GM19099 (cell line): ENCODE results near the gene ANKRD31.

Source experiments
- POLR2A ChIP-seq: IDR thresholded peaks from 3 replicates; pipeline ENCODE4 v1.6.1; 2011; ENCODE audit warnings: low read depth; ENCODE audit not compliant: insufficient read length; ENCODE audit errors: extremely low read depth

The ANKRD31 gene

DNA sequence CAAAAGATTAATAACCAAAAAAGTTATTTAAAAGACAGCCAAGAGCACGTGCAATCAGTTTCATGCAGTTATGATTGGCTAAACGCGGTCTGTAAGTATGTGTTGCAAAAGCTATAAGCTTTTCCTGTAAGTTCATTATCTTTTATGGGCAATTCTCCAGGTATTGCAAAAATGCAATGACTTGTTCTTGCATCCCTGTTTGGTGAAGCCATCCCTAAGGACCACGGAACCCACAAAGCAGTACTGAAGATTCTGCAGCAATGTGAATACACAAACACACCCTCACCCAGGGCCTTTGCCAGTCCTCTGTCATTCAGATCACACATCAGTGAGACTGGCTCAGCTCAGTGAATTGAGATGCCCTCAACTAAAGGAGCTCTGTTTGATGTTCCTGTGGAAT lies 195.7 kb downstream of the ANKRD31 start:
- no peak for TF ChIP-seq POLR2A

DNA sequence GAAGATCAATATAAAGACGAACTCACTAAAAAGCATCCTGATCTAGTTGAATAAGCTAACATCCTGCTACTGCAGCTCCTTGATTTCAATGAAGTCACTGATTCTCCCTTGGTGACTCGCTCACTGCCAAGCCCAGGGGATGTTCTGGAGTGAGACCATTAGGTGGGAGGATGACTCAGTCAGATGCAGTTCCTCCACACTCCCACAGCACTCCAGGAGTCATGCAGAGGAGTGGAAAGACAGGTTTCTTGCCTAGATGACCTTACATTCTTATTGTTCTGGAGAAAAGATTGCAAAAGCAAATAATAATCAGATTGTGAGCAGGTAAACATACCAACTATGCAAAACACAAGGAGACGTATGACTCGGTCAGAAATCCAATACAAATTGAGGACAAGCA lies 199.6 kb downstream of the ANKRD31 start:
- no peak for TF ChIP-seq POLR2A

DNA sequence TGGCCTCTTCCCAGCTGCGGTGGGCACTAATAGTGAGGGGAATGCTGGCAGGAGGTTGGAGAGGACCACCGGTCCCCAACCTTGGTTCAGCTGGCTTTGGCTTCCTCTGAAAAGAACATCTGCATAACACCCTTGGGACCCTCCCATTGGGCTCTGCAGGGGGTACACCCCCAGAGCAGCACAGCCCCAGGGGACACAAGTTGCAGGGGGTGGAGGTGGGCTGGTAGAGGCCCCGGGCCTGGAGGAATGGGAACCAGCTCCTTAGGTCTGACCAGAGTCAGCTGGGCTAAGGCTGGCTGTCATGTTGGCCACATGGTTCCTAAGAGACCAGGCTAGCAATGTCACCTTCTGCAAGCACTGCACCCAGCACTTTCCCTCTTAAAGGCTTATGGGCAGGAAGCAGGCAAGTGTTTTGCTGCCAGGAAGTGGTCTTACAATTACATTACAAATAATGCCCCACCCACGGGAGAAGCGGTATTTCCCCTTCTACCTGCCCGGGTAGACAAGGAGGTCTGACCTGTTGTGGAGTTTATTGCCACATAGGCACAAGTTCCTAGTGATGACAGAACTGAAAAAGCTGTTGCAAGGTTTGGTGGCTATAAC lies 202.4 kb downstream of the ANKRD31 start:
- TF ChIP-seq POLR2A, result no peak

DNA sequence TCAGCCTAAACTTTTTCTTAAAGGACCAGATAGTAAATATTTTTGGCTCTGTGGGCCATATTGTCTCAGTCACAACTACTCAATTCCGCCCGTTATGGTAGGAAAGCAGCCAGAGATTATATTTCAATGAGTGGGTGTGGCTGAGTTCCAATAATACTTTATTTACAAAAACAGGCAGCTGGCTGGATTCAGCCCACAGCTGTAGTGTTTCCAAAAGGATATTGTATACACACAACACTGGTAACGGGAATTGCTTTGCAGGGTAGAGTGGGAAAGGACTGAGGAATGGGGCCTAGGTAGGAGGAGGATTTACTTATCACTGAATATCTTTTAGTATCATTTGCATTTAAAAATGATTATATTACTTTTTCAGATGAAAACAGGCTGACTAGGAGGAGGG lies 205.3 kb downstream of the ANKRD31 start:
- no peak for TF ChIP-seq POLR2A

DNA sequence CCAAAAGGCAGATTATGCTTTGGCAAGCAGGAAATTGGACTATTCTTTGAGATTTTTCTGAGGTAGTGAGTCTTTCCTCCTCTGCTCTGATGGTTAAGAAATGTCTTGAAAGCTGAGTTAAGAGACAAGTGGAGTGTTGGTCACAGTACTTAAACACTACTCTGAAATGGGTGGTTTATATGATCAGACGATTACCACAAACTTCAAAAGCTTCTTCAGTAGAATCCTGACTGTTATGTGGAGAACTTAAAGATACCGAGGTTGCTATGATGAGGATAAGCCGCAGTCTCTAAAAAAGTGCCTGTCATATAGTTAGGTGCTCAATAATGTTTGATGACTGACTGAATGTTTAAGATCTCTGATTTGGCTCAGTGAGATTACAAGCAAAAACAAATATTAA lies 208.6 kb downstream of the ANKRD31 start:
- TF ChIP-seq POLR2A, result no peak

DNA sequence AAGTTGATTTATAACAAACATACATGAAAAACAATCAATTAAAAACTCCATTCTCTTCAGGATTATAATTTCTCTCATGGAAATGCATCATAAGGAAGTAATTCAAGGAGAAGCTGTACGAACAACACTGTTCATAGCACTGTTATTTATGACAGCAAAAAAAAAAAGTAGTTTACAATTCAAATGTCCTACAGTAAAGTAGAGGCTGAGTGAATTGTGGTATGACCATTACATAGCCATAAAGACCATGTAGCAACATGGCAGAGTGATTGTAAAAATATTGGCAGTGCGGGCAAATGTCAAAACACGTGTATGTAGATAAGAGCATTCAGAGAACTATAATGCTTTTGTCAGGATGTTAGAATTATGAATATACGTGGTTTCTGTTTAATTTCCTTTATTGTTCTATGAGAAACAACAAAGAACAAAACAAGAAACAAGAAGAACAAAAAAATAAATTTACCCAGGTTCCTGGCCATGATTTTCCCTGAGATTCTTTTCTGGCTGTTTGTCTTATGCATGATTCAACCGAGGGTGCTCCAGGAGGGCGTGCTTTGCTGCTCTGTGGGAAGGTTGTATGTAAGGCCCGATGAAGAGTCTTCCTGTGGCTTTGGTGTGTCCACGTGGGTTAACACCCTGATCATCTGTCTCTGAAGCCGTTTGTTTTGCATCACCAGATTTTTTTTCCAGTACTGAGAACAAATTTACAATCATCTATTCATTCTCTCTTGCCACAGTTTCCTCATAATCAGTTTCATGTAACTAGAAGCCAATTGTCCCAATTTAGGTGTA lies 213.1 kb downstream of the ANKRD31 start:
- TF ChIP-seq POLR2A, result no peak

DNA sequence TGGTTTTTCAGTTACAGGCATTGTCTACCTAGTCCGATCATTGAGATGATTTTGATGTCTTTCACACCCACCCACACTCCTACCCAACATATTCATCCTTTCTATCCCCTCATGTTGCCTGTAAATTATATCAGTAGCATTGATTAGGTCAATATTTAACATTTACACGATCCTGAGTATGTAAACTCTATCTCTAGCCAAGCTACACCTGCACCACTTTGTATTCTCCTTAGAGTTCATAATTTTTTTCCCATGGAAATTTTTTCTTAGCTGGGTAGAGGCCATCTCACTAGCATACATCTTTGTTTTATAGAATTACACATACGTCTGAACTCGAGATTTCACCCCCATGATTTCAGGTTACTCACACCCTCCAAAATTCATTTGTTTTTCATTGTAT lies 214.9 kb downstream of the ANKRD31 start:
- no peak for TF ChIP-seq POLR2A

DNA sequence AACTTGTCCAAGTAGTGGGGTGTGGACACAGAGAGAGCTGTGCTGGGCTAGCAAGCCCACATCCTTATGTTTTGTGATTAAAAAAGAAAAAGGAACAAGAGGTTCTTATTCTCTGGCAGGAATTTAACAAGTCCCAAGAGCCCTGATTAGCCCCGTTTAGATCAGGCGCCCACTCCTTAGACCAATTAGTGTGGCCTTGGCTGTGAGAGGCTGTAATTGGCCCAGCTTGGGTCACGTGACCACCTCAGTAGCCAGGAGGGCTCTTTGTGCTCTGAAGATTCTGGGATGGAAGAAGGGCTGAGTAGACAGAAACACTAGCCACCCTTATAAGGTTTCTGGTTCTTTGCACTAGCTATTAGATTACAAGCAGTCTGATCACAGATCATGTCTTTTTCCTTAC lies 215.5 kb downstream of the ANKRD31 start:
- no peak for TF ChIP-seq POLR2A

DNA sequence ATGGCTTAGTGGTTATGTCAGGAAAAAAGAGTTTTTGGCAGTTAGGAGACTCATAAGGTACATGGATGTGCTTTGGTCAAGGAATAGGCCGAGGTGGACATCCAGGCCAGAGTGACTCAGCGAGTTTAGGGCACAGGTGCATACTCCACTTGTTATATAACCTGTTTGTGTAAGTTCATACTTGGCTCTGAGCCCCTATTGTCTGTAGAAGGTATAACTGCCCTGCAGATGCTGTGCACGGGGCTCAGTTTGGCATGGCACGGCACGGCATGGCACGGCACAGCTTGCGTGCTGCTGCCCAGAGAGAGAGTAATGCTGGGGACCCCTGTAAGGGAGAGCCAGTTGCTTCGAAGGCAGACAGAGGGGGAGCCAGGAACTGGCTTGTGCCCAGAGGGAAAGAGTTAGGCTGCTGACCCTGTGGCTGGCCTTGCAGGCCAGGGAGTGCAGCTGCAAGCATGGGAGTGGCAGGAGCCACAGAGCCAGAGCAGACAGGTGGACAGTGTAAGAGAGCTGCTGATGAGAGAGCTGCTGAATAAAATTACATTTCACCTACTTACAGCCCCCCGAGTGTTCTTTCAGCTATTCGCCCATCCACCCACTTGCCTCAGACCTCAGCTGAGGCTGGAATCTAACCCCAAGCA lies 216.5 kb downstream of the ANKRD31 start:
- no peak for TF ChIP-seq POLR2A

DNA sequence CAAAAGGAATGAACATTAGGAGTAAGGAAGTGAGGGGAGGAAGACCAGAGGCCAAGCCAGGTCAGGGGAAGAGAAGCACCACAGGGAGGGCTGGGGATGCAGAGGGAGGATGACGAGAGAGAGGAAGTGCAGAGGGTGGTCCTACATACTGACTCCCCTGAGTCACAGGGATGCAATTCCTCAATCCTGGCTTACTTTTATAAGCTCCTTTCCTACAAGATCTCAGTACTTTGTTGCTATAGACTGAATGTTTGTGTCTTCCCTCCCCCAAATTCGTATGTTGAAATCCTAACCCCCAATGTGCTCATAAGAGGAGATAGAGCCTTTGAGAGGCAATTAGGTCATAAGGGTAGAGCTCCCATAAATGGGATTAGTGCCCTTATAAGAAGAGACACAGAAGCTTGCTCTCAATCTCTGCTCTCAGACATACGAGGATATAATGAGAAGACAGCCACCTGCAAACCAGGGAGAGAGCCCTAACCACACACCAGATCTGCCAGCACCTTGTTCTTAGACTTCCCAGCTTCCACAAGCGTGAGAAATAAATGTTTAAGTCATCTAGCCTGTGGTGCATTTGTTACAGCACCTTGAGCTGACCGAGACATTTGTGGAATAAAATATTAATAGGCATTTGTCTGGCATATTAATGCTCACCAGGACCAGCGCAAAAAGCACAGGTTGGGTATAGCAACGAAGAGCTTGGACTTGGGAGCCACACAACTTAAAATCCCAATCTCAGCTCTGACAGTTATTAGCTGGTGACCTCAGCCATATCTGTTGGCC lies 217.7 kb downstream of the ANKRD31 start:
- TF ChIP-seq POLR2A, result no peak
